Liver (tissue), 9 donors: ENCODE data around the gene SNCG. TPM values are rescaled to one million over a fixed set of nuclear protein-coding genes. Genes with fewer than 3 reads are reported as not detected.

ENCODE experiments used
- DNase-seq: peaks from one replicate; pipeline ENCODE4 v3.0.0-alpha.2; 2017; ENCODE audit warnings: low spot score
- H3K27ac ChIP-seq, 2 donors: one replicate each; pipeline ENCODE4 v1.7.0; 2013; ENCODE audit warnings: inconsistent platforms in 2 of 2, low read length in 2 of 2, control low read depth in 1 of 2, low read depth in 1 of 2, mild to moderate bottlenecking in 1 of 2
- H3K27me3 ChIP-seq, 4 donors: one replicate each; pipeline versions ENCODE4 v1.6.1 to v1.7.0; 2013; ENCODE audit warnings: low read length in 3 of 4, inconsistent platforms in 1 of 4, mild to moderate bottlenecking in 1 of 4, moderate library complexity in 1 of 4; ENCODE audit not compliant: control insufficient read depth in 4 of 4, insufficient read depth in 4 of 4
- H3K36me3 ChIP-seq, 4 donors: one replicate each; pipeline versions ENCODE4 v1.6.1 to v1.7.0; 2013; ENCODE audit warnings: low read length in 3 of 4, mild to moderate bottlenecking in 3 of 4, low read depth in 1 of 4, moderate library complexity in 1 of 4; ENCODE audit not compliant: control insufficient read depth in 4 of 4, insufficient read depth in 3 of 4
- H3K4me1 ChIP-seq, 4 donors: one replicate each; pipeline versions ENCODE4 v1.6.1 to v1.7.0; 2013; ENCODE audit warnings: low read length in 3 of 4, mild to moderate bottlenecking in 3 of 4, moderate library complexity in 1 of 4; ENCODE audit not compliant: control insufficient read depth in 4 of 4, insufficient read depth in 4 of 4
- H3K4me3 ChIP-seq, 3 donors: one replicate each; pipeline versions ENCODE4 v1.6.1 to v1.7.0; 2013; ENCODE audit warnings: low read length in 3 of 3, control low read depth in 1 of 3, low read depth in 1 of 3, mild to moderate bottlenecking in 1 of 3
- H3K9ac ChIP-seq, 2 donors: one replicate each; pipeline ENCODE4 v1.7.0; 2013; ENCODE audit warnings: low read length in 2 of 2, mild to moderate bottlenecking in 2 of 2, moderate library complexity in 2 of 2, control low read depth in 1 of 2, low read depth in 1 of 2
- H3K9me3 ChIP-seq, 4 donors: one replicate each; pipeline versions ENCODE4 v1.6.1 to v1.7.0; 2013; ENCODE audit warnings: low read length in 3 of 4; ENCODE audit not compliant: control insufficient read depth in 4 of 4
- ATF3 ChIP-seq: IDR thresholded peaks from 2 replicates; pipeline ENCODE4 v1.6.1; 2016; ENCODE audit warnings: antibody characterized with exemption
- EGR1 ChIP-seq, 2 donors: IDR thresholded peaks; 2 replicates each; pipeline ENCODE4 v1.6.1; 2016 to 2018; ENCODE audit warnings: antibody characterized with exemption in 2 of 2, low read depth in 2 of 2
- FOXA1 ChIP-seq: IDR thresholded peaks from 2 replicates; pipeline ENCODE4 v1.6.1; 2016; ENCODE audit warnings: antibody characterized with exemption
- FOXA2 ChIP-seq: IDR thresholded peaks from 2 replicates; pipeline ENCODE4 v1.6.1; 2016; ENCODE audit warnings: antibody characterized with exemption
- GABPA ChIP-seq, 2 donors: IDR thresholded peaks in 1 of 2; conservative IDR thresholded peaks in 1 of 2; 2 replicates each; pipeline ENCODE4 v1.6.1; 2016; ENCODE audit warnings: antibody characterized with exemption in 2 of 2, mild to moderate bottlenecking in 1 of 2, moderate library complexity in 1 of 2
- HNF4A ChIP-seq, 2 donors: conservative IDR thresholded peaks; 2 replicates each; pipeline ENCODE4 v1.6.1; 2016; ENCODE audit warnings: antibody characterized with exemption in 2 of 2, mild to moderate bottlenecking in 2 of 2
- HNF4G ChIP-seq: IDR thresholded peaks from 2 replicates; pipeline ENCODE4 v1.6.1; 2016; ENCODE audit warnings: antibody characterized with exemption
- JUND ChIP-seq, 2 donors: IDR thresholded peaks; 2 replicates each; pipeline ENCODE4 v1.6.1; 2016; ENCODE audit warnings: antibody characterized with exemption in 2 of 2
- MAX ChIP-seq: IDR thresholded peaks from 2 replicates; pipeline ENCODE4 v1.6.1; 2016; ENCODE audit warnings: antibody characterized with exemption
- NR2F2 ChIP-seq: IDR thresholded peaks from 2 replicates; pipeline ENCODE4 v1.6.1; 2016; ENCODE audit warnings: antibody characterized with exemption
- RAD21 ChIP-seq, 2 donors: IDR thresholded peaks; 2 replicates each; pipeline ENCODE4 v1.6.1; 2016; ENCODE audit warnings: antibody characterized with exemption in 2 of 2, mild to moderate bottlenecking in 2 of 2
- RXRA ChIP-seq, 2 donors: IDR thresholded peaks; 2 replicates each; pipeline ENCODE4 v1.6.1; 2017 to 2018; ENCODE audit warnings: antibody characterized with exemption in 2 of 2, mild to moderate bottlenecking in 1 of 2
- TAF1 ChIP-seq: conservative IDR thresholded peaks from 2 replicates; pipeline ENCODE4 v1.6.1; 2016; ENCODE audit warnings: antibody characterized with exemption, mild to moderate bottlenecking
- YY1 ChIP-seq: IDR thresholded peaks from 2 replicates; pipeline ENCODE4 v1.6.1; 2016; ENCODE audit warnings: antibody characterized with exemption, mild to moderate bottlenecking
- WGBS: extraction: QIAGEN DNeasy Blood & Tissue Kit; methylation state at CpG from one replicate; pipeline ENCODE4 v1.1.7; 2013; 5-methylcytosine and 5-hydroxymethylcytosine counted together
- polyA plus RNA-seq, 2 donors: library from polyadenylated mRNA; stranded (reverse) in 1 of 2; unstranded in 1 of 2; fragments of 200-250 nt in 1 of 2; fragments of >200 nt in 1 of 2; fragmentation: Nextera tagmentation in 1 of 2; extraction: Ambion mirVana in 1 of 2; gene quantifications; one replicate each; pipeline versions ENCODE4 v1.2.1 to v1.2.3, GENCODE V29; 2013 to 2015
- total RNA-seq, 2 donors: library from RNA; depleted of rRNA; stranded (reverse); fragments of >200 nt; gene quantifications; one replicate each; pipeline ENCODE4 v1.2.3, GENCODE V29; 2014
- TF ChIP-seq, protein P1 (sequence below): IDR thresholded peaks from 2 replicates; pipeline ENCODE4 v1.6.1; 2016; ENCODE audit warnings: antibody characterized with exemption, mild to moderate bottlenecking
- TF ChIP-seq, protein P2 (sequence below): fragments of 150-350 bp; IDR thresholded peaks from 2 replicates; pipeline ENCODE4 v1.5.1; 2017; ENCODE audit warnings: improper control_type of control experiment, low read depth, low read length; ENCODE audit not compliant: missing input control
- TF ChIP-seq, protein P3 (sequence below): IDR thresholded peaks from 2 replicates; pipeline ENCODE4 v1.6.1; 2016; ENCODE audit warnings: antibody characterized with exemption
- donor health status: healthy.
- donor health status: healthy.
- donor health status: healthy.
- donor health status: healthy.
- donor health status: healthy.

The SNCG gene
- total and polyA plus RNA-seq, 4 donors, result 0.84 to 2.6 (median 1.7) TPM

- no peaks in the 10 kb centered on the region for H3K27me3 ChIP-seq
- 71% methylated on average over 16 of the region's 16 CpGs for WGBS
- DNase-seq, result no peak
- no peaks in the 10 kb centered on the region for H3K9me3 ChIP-seq
- peak overlapping the region in 1 of 2 donors; percentile 43 for H3K9ac ChIP-seq
- H3K36me3 ChIP-seq, result no peaks in the 10 kb centered on the region
- H3K27ac ChIP-seq, result peak overlapping the region in 1 of 2 donors; percentile 36
- peaks cover 2 to 28% (median 15%) of the 10 kb centered on the region in 4 donors for H3K4me1 ChIP-seq
- no peak for TF ChIP-seq HNF4A (conservative IDR thresholded peaks at IDR 0.05)
- TF ChIP-seq MAX, result no peak
- peak; percentile 33 for TF ChIP-seq NR2F2
- peak overlapping the region in 1 of 3 donors; percentile 6 for H3K4me3 ChIP-seq
Observed at GRCh38 chr10:86955501-86956194, 2.8 kb upstream of the SNCG start.

GRCh38 chr10:86956195-86956847, 2.1 kb upstream of the SNCG start:
- 66% methylated on average over 7 of the region's 7 CpGs for WGBS
- peaks cover 2 to 28% (median 15%) of the 10 kb centered on the region in 4 donors for H3K4me1 ChIP-seq
- peak overlapping the region in 1 of 3 donors; percentile 17 for H3K4me3 ChIP-seq
- no peaks in the 10 kb centered on the region for H3K36me3 ChIP-seq
- no peak for TF ChIP-seq TAF1
- TF ChIP-seq RXRA (IDR thresholded peaks at IDR 0.05), result no peak
- TF ChIP-seq, protein P1, sequence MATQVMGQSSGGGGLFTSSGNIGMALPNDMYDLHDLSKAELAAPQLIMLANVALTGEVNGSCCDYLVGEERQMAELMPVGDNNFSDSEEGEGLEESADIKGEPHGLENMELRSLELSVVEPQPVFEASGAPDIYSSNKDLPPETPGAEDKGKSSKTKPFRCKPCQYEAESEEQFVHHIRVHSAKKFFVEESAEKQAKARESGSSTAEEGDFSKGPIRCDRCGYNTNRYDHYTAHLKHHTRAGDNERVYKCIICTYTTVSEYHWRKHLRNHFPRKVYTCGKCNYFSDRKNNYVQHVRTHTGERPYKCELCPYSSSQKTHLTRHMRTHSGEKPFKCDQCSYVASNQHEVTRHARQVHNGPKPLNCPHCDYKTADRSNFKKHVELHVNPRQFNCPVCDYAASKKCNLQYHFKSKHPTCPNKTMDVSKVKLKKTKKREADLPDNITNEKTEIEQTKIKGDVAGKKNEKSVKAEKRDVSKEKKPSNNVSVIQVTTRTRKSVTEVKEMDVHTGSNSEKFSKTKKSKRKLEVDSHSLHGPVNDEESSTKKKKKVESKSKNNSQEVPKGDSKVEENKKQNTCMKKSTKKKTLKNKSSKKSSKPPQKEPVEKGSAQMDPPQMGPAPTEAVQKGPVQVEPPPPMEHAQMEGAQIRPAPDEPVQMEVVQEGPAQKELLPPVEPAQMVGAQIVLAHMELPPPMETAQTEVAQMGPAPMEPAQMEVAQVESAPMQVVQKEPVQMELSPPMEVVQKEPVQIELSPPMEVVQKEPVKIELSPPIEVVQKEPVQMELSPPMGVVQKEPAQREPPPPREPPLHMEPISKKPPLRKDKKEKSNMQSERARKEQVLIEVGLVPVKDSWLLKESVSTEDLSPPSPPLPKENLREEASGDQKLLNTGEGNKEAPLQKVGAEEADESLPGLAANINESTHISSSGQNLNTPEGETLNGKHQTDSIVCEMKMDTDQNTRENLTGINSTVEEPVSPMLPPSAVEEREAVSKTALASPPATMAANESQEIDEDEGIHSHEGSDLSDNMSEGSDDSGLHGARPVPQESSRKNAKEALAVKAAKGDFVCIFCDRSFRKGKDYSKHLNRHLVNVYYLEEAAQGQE, result no peak
- no peak for TF ChIP-seq FOXA2
- no peak for TF ChIP-seq ATF3
- TF ChIP-seq GABPA (IDR thresholded peaks at IDR 0.05 in 1 of 2, conservative IDR thresholded peaks at IDR 0.05 in 1 of 2), result no peak
- TF ChIP-seq YY1, result no peak
- no peak for TF ChIP-seq JUND (IDR thresholded peaks at IDR 0.05)
- TF ChIP-seq RAD21 (IDR thresholded peaks at IDR 0.05), result no peak
- no peak for TF ChIP-seq HNF4G
- no peak for TF ChIP-seq FOXA1
- TF ChIP-seq EGR1 (IDR thresholded peaks at IDR 0.05; ENCODE audit: low read depth in 2 of 2), result no peak
- no peak for TF ChIP-seq NR2F2
- TF ChIP-seq, protein P2, sequence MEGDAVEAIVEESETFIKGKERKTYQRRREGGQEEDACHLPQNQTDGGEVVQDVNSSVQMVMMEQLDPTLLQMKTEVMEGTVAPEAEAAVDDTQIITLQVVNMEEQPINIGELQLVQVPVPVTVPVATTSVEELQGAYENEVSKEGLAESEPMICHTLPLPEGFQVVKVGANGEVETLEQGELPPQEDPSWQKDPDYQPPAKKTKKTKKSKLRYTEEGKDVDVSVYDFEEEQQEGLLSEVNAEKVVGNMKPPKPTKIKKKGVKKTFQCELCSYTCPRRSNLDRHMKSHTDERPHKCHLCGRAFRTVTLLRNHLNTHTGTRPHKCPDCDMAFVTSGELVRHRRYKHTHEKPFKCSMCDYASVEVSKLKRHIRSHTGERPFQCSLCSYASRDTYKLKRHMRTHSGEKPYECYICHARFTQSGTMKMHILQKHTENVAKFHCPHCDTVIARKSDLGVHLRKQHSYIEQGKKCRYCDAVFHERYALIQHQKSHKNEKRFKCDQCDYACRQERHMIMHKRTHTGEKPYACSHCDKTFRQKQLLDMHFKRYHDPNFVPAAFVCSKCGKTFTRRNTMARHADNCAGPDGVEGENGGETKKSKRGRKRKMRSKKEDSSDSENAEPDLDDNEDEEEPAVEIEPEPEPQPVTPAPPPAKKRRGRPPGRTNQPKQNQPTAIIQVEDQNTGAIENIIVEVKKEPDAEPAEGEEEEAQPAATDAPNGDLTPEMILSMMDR, result no peak
- TF ChIP-seq, protein P3, sequence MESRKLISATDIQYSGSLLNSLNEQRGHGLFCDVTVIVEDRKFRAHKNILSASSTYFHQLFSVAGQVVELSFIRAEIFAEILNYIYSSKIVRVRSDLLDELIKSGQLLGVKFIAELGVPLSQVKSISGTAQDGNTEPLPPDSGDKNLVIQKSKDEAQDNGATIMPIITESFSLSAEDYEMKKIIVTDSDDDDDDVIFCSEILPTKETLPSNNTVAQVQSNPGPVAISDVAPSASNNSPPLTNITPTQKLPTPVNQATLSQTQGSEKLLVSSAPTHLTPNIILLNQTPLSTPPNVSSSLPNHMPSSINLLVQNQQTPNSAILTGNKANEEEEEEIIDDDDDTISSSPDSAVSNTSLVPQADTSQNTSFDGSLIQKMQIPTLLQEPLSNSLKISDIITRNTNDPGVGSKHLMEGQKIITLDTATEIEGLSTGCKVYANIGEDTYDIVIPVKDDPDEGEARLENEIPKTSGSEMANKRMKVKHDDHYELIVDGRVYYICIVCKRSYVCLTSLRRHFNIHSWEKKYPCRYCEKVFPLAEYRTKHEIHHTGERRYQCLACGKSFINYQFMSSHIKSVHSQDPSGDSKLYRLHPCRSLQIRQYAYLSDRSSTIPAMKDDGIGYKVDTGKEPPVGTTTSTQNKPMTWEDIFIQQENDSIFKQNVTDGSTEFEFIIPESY, result no peak
- H3K27ac ChIP-seq, result peak overlapping the region; percentile 21 to 65
- no peaks in the 10 kb centered on the region for H3K27me3 ChIP-seq
- H3K9me3 ChIP-seq, result no peaks in the 10 kb centered on the region
- DNase-seq, result no peak
- peak overlapping the region in 1 of 2 donors; percentile 43 for H3K9ac ChIP-seq
